Upper lobe of left lung (tissue), 4 donors: ENCODE data around the gene PGRMC1.
A peak's percentile ranks its signal among the peaks of the same experiment; 100 is the strongest.

Source experiments
- CTCF ChIP-seq, 6 experiments: fragments of 450-650 bp in 4 of 6; fragments of 200-600 bp in 2 of 6; sonication (generic) in 2 of 6; IDR thresholded peaks; one replicate each; pipeline ENCODE4 v1.5.1; 2016 to 2019; ENCODE audit warnings: antibody characterized with exemption in 6 of 6
- POLR2A ChIP-seq, 4 donors: fragments of 450-650 bp; IDR thresholded peaks; one replicate each; pipeline ENCODE4 v1.5.1; 2016 to 2017; ENCODE audit warnings: antibody characterized with exemption in 4 of 4, mild to moderate bottlenecking in 2 of 4
- POLR2AphosphoS5 ChIP-seq, 2 donors: sonication (generic); formaldehyde crosslinking; IDR thresholded peaks; one replicate each; pipeline ENCODE4 v1.5.1; 2017; ENCODE audit warnings: antibody characterized with exemption in 2 of 2

GRCh38 chrX:119273420-119274192 is 37.5 kb downstream of the PGRMC1 start:
- TF ChIP-seq CTCF (IDR thresholded peaks at IDR 0.05): peak in 2 of 6 experiments; percentile 23 to 32
- no peak for TF ChIP-seq POLR2A (IDR thresholded peaks at IDR 0.05)
- no peak for TF ChIP-seq POLR2AphosphoS5 (IDR thresholded peaks at IDR 0.05)
